NCI-H526 treated with DMSO at 0.1 percent for 48 hours (cell line): ENCODE data around the gene SPAG16.

ENCODE experiments used
- DNase-seq: peaks from one replicate; lab custom pipeline; 2025; lab: John Stamatoyannopoulos, UW

SPAG16 gene

DNA sequence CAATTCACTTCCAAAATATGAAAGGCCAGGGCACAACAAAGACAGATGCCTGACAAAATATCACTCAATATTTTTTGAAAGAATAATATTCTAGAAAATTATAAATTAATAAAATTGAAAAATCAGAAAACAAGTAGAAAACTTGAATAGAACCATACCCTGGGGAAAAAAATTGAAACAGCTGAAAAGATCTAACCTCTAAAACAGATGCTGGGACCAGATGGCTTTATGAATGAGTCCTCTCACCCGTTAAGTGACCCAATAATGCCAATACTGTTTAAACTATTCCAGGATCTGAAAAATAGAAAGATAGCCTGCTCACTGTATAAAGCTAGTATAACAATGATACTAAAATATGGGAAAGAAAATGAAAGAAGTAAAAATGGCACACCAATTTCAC, 804.3 kb downstream of the SPAG16 start:
- no peak for DNase-seq

DNA sequence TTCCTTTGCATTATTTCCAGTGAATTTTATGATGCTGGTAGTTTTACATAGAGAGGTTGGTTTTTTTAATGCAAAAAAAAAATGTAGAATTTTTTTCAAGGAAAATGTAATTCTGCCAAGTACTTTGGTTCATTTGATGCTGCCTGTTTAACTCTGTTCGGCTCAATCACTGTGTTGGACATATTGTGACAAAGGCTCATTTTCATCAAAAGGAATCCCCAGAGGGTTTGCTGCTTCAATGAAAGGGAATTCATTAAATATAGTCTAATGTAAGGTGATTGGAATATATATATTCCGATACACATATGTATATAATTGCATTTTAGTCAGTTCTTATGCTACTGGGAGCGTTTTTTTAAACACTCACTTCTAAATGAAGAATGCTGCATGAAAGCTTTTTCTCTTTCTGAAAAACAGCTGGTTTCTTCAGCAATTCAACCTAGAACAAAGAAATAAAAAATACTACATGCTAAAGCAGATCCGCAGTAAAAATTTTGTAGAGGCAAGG, 812.0 kb downstream of the SPAG16 start:
- DNase-seq = no peak

DNA sequence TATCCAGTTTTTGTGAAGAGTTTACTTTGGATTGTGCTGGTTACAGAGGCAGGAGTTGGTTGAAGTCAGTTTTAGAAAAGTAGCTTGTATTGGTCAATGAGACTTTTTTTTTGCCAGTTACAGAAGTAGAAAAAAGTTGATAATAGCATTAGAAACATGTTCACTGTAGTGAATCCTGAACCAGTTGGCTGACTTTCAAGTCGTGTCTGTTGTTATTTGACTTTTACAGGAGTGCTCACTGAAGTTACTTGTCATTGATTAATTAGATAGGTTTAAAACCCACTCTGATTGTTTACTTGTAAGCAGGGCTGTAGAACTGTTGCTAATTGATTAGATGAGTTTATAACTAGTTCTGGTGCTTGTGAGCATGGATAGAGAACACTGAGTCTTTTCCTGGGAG, 814.5 kb downstream of the SPAG16 start:
- no peak for DNase-seq

DNA sequence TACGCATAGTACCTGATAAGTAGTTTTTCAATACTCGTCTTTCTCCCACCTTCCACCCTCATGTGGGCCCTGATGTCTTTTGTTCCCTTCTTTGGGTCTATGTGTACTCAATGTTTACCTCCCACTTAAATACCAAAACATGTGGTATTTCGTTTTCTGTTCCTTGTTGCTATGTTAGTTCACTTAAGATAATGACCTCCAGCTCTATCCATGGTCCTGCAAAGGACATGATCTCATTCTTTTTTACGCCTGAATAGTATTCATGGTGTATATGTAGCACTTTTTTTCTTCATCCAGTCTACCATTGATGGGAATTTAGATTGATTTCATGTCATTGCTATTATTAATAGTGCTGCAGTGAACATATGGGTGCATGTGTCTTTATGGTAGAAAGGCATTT, 816.2 kb downstream of the SPAG16 start:
- DNase-seq = no peak

DNA sequence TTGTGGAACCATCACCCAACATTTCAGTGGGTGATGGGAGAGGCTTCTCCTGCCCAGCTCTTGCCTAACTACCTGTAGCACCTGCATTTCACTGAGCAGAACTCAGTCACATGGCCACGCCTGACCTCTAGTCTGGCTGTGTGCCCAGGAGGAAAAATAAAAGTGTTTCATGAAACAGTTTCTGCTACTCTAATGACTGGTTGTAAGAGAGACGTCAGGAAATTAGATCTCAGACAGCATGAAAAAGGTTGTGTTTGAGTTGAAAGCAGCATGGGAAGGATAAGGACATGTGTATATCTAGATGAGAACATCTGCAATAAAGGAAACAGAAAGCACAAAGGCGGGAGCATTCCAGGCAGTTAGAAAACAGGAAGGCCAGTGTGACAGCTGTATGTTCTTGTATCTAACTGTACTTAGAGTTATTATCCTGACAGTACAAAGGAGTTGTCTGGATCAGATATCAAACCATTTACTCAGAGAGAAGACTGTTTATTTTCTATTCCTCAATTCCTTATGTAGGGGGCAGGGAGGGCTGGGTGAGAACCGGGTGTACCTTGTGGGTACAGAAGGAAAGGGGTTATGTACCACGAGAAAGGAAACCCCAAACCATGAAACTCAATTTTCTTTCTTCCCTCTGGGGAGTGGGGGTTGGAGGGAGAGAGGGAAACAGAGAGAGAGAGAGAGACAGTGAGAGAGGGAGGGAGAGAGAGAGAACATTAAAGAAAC, 819.2 kb downstream of the SPAG16 start:
- no peak for DNase-seq

DNA sequence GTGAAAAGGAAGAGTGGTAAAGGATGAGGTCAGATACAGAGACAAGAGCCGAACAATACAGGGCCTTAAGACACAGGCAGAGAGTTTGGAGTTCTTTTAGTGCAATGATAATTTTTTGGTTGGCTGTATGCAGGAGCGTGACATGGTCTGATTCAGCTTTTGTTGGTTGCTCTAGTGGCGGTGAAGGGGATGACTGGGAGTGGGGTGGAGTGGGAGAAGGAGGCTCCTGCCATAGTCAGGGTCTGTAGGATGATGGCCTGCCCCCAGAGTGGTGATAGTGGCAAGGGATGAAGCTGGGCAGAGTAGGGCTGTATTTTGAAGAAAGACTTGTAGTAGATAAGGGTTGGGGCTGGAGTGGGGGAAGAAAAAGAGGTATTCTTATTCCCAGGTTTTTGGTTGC, 820.0 kb downstream of the SPAG16 start:
- DNase-seq = no peak

DNA sequence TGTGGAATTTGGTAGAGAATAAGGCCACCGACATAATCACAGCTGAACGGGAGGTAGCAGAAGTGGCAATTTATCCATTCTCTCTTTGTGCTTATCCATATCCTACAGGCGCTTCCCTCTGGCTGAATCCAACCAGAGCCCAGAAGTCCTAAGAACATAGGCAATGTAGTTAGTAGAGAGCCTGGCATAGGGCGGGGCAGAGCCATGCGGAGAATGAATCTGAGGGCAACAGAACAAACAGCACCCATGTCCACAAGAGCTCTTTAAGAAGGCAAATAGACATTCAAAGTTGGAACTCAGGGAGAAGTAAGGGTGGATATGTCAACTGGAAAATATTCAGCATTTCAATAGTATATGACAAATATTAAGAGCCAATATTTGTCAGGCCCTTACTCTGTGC, 820.7 kb downstream of the SPAG16 start:
- DNase-seq = no peak

DNA sequence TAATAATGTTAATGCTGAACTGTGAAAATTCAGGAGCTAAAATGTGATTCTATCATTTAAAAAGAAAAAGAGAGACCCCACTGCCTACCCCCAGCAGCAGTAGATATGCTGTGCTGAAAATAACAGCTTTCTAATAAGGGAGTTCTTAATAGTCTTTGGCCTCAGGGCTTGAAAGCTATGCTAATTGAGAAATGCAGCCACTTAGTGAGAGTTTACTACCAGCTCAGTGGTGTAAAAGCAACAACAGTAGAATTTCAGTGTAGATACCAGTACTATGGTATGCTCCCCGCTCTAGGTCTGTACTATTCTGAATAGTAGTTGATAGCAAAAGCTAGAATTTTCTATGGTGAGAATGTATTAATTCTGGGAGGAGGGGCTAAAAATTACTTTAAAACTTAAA, 823.5 kb downstream of the SPAG16 start:
- no peak for DNase-seq

DNA sequence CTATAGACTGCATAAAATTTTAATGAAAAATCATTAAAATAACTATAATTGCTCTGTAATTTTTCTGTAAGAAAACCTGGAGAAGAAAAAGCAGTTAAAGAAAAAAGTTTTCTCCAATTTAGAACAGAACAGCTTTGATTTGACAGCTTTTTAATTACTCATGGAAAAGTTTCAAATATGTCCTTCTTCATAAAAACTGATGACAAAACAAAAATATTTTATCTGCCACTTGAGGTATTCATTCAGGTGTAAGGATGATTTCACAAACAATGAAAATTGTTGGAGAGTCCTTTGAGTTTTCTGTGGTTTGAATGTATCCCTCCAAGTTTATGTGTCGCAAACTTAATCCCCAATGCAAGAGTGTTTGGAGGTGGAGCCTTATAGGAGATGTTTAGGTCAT, 824.3 kb downstream of the SPAG16 start:
- DNase-seq = no peak

DNA sequence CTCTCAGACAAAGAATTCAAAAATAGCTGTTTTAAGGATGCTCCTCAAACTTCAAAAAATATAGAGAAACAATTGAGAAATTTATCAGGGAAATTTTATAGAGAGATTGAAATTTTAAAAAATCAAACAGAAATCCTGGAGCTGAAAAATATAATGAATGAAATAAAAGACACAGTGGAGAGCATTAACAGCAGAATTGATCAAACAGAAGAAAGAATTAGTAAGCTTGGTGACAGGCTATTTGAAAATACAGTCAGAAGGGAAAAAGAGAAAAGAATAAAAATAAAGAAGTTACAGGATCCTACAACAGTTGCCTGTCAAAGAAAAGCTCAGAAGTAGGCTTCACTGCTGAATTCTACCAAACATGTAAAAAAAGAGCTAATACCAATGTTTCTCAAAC, 832.8 kb downstream of the SPAG16 start:
- no peak for DNase-seq

DNA sequence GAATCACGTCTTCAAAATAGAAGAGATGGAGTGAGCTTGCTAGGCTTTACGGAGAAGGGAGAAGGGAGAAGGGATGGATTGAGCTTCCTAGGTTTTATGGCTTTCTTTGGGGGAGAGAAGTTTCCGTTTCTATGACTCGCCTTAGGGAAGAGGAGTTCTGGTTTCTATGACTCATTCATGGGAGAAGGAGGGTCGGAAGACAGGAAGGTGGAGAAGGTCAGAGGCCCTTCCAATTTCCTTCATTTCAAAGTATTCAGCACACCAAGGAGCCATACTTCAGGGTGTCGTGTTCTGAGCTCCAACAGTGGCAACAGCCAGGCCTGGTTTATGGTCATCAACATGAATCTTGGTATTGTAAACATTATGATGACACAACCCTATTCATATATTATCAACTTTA, 841.9 kb downstream of the SPAG16 start:
- DNase-seq = no peak

DNA sequence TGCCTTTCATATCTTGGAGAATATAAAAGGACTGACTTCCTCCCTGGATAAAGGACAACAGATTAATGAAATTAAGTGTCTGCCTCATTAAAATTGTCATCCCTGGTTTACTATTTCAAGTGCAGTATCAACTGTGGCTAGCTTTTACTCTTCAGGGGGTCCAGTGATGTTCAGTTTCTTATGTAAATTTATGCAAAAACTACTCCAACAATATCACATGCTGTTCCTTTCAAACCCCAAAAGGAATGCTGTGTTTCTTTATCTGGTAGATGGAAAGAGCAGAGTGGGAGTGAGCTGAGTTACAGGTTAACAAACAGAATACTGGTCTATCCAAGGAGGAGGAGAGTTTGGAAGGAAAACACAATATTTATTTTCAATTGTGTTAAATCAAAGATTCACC, 842.9 kb downstream of the SPAG16 start:
- no peak for DNase-seq

DNA sequence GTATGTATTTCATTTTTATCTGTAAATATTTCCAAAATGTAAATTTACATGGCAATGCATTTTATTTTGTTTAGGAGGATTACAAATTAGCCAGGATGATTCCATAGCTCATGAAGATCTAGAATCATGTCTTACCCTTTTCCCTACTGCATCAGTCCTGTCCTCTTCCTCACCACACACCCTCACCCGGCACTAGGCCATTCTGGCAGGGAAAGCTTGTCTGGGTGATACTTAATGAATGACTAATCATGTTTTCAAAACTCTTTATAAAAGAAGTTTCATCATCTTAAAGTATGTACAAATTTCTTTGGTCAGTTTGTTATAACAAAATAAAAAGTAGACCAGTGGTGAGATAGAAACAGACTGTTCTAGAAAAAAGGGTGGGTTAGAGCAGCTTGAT, 843.3 kb downstream of the SPAG16 start:
- no peak for DNase-seq

DNA sequence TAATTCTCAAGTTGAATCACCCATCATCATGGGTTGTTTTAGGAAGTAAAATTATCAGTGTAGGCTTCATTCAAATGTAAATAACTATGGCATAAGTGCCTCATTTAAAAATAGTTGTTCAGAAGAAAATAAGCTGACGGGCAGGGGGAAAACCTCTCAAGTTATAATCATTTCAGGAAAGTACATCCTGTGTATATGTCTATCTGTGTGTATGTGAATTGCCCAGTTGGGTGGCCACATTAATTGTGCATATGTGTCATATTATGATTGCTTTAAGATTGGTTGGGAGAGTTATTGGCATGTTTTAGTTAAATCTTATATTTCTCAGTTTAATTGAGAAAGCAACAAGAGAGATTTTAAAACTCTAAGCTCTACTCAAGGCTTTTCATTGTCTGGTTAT, 843.8 kb downstream of the SPAG16 start:
- DNase-seq = no peak

DNA sequence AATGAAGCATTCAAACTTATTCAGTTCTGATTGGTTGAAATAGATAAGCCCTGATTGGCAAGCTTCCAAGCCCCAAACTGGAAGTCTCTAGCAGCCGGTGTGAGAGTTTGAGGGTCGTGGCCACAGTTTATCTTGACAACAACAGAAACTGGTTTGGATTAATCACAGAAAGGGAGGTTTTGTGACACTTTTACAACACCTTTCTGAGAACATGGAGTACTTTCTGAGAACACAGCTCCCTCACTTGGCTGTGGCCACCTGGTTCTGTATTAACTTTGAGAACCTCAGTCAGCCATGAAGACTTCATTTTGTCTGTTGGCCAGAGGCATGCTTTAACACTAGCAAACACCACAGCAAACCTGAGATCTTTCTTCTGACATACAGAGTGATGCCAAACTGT, 845.9 kb downstream of the SPAG16 start:
- DNase-seq = no peak

DNA sequence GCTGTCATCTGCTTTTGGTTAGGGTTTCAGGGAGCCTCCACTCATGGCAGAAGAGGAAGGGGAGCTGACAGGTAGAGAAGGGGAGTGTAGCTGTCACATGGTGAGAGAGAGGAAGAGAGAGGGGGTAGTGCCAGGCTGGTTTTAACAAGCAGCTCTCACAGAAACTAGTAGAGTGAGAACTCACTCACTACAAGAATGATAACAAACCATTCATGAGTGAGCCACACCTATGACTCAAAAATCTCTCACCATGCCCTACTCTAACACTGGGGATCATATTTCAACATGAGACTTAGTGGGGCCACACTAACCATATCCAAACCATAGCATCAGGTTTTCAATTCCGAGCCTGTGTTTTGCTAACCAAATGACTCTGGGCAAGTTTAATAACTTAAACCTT, 851.7 kb downstream of the SPAG16 start:
- DNase-seq = no peak

DNA sequence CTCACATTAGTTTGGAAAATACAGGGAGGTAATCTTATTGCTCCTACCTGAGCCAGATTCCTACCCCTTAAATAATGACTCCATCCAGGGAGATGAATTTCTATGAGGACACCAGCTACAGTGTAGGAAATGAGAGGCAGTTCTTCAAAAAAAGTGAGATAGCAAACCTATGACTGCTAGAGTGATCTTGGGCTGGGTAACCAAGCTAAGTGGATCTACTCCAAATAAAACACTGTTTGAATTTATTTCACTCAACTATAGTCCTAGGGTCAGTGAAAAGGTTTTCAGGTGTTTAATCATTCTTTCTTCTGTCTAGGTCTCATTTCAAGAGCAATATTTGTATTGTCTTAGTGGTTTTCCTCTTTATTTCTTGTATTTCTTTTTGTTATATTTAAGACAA, 854.5 kb downstream of the SPAG16 start:
- DNase-seq = no peak

DNA sequence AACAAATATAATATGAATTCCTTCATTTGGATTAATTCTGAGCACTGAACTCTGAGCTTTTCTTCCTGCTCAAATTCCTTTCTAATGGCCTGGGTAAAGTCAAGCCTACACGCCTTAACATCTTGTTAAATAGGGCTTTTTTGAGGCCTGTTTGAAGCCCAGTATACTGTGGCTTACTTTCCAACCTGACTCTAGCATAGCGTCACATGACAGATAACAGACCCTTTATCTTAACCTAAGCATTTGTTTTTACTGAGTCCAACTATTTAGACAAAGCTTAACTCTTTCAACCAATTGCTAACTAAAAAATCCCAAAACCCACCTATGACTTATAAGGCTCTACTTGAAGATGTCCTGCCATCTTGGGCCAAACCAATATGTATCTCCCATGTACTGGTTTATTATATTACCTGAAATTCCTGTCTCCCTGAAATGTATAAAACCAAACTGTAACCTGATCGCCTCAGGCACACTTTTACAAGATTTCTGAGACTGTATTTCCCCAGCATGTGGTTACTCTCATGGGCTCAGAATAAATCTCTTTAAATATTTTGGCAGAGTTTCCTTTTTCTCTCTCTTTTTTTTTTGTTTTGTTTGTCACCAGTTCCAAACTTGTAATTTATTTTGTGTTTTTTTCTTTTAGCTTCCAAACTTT, 855.5 kb downstream of the SPAG16 start:
- no peak for DNase-seq

DNA sequence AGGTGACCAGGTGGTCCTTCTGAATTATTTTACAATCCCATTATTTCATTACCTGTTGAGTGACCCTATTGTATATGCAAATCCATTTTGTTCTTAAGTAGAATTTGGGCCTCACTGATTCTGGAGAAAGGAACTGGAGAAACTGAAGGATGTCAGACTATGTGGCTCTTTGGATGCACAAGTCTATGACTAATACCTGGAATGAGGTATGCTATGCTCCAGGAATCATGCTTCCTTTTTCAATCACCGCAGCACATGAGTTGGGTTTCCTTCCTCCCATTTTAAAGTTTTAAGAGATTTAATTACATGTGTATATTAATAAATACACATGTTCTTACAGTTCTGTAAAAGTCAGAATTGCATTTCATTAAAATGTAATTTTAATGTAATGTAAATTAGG, 872.7 kb downstream of the SPAG16 start:
- DNase-seq = no peak

DNA sequence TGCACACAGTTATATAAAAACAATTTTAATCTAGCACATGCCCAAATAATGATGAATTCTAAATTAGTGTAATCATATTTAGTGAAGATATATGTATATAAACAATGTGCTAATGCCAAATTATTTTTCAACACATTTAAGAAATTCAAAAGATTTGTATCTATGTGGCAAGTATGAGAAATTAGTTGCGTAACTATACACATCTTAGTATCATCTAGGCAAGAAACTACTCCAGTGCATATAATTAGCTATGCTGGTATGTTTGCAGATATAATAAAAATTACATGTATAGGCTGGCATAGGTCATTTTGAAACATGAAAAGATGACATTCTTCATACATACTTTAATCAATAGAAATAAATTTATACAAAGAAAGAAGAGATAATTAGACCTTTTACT, 874.6 kb downstream of the SPAG16 start:
- no peak for DNase-seq

DNA sequence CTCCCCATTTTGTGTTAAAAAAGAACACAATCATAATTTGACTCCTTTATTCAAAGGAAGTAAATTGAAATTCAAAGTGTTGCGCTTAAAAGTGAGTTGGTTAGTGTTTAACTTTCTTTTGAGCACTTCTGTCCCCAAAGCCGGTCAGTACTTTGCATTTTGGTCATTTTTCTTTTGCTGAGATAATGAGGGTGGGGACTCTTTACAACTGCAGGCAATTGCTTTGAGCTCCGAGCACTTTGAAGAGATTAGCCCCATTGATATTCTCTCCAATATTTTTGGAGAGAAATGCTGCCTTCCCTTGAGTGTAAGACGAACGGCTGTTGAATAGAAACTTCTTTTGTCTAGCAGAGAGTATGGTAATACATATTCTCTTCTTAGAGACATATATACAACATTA, 885.0 kb downstream of the SPAG16 start:
- no peak for DNase-seq

DNA sequence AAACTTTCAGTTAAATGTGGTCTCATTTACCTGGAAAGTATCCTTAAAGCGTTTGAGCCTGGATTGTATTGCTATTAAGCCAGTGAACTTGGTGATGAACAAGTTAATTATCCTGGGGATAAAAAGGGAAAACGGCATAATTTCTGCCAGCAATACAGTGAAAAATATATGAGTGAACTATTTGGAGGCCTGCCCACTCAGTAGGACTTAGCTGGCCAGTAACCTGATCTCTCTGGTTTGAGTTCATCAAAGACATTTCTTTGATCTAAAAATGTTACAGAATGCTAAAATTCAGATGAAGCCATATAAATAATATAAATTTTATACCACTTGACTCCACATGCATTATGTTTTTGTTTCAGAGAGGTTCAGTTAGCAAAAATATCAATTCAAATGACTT, 885.5 kb downstream of the SPAG16 start:
- DNase-seq = no peak

DNA sequence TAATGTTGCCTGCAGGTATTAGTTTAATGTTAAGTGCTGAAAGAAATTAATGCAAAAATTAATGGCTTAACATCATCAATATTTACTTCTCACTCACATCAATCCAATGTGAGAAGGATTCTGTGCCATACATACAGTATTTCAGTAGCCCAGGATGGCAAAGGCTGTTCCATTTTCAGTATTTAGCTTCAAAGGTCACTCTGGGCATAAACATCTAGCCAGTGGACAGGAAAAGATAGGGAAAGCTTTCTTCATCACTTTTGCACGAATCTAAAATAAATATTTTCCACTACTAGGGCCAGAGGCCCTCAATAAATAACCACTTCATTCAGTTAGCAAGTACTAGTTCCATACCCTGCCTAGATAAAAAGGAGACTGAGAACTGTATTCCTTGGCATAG, 890.3 kb downstream of the SPAG16 start:
- no peak for DNase-seq

DNA sequence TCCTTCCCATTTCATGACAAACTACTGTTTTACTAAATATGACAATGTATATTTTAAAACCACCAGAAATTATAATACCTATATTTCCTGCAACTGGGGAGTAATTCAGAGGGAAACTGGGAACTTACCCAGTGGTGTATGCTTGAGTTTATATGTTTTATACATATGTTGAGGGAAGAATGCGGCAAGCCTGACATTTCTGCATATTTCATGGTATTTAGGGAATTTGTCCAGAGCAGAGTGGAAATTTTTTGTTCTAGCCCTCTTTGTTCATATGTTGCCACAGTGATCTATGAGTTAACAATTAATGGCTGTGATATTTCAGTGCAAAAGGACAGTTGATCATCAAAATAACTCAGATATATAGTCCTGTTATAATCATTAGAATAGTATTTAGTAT, 895.8 kb downstream of the SPAG16 start:
- DNase-seq = no peak
